ENCODE measurements around the gene SPINK9.

SPINK9 gene

GRCh38 chr5:148383564-148384379 is 48.4 kb downstream of the SPINK9 start, which contains the start of gene FBXO38:
Gene FBXO38 (plus strand): TSS chr5:148383958. CDS start chr5:148394777, 10,819 bp downstream.
- Histone ChIP-seq H4K20me1 (ENCODE audit: insufficient read depth, low read length) (peaks cover 7% of the 10 kb centered on the region; the same call in 1 of the 2 replicates), H3K9ac (ENCODE audit: low read length) (peak within 1 kb of the TSS; percentile 85), H3K4me1 (ENCODE audit: low read length) (peaks cover 23% of the 10 kb centered on the region), H3K27me3 (ENCODE audit: low read depth, low read length) (no peaks in the 10 kb centered on the region), H3K36me3 (replicated peaks; ENCODE audit: low read depth, low read length) (no peaks in the 10 kb centered on the region), H3K27ac (ENCODE audit: low read length) (peak within 1 kb of the TSS; percentile 60), H3K4me3 (ENCODE audit: low read length) (peak within 1 kb of the TSS; percentile 83), H3K9me3 (ENCODE audit: insufficient read depth, low read length) (peaks cover 3% of the 10 kb centered on the region; the same call in 1 of the 2 replicates), H3K79me2 (ENCODE audit: low read length) (peaks cover 41% of the 10 kb centered on the region), H3K4me2 (ENCODE audit: low read length) (peak within 1 kb of the TSS; percentile 90), H2AFZ (ENCODE audit: low read depth, low read length) (peak within 1 kb of the TSS; percentile 98)
- TF ChIP-seq EZH2phosphoT487 (IDR thresholded peaks at IDR 0.05; ENCODE audit: low read depth): no peak
- TF ChIP-seq, protein P1, sequence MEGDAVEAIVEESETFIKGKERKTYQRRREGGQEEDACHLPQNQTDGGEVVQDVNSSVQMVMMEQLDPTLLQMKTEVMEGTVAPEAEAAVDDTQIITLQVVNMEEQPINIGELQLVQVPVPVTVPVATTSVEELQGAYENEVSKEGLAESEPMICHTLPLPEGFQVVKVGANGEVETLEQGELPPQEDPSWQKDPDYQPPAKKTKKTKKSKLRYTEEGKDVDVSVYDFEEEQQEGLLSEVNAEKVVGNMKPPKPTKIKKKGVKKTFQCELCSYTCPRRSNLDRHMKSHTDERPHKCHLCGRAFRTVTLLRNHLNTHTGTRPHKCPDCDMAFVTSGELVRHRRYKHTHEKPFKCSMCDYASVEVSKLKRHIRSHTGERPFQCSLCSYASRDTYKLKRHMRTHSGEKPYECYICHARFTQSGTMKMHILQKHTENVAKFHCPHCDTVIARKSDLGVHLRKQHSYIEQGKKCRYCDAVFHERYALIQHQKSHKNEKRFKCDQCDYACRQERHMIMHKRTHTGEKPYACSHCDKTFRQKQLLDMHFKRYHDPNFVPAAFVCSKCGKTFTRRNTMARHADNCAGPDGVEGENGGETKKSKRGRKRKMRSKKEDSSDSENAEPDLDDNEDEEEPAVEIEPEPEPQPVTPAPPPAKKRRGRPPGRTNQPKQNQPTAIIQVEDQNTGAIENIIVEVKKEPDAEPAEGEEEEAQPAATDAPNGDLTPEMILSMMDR (IDR thresholded peaks at IDR 0.05; ENCODE audit: low read depth, low read length): peak; percentile 26

DNA sequence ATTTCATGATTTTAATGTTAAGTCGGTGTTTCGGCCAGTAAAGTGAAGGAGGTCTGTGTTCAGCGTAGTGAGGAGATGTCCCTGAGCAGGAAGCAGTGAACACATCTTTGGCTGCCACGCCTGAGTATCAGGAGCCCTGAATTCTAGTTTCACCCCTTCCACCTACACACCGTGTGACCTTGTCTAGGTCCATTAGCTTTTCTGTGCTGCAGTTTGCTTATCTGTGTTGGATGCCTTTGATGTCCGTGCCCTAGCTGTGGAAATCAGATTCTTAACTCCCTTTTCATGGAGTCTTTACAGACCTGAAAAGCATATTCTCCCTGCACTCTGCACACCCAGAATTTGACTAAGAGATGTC is 49.0 kb downstream of the SPINK9 start:
- Histone ChIP-seq H3K4me3 (ENCODE audit: low read length) (peak overlapping the region; percentile 83), H2AFZ (ENCODE audit: low read depth, low read length) (no peak overlapping the region), H3K9me3 (ENCODE audit: insufficient read depth, low read length) (no peaks in the 10 kb centered on the region), H3K9ac (ENCODE audit: low read length) (peak overlapping the region; percentile 85), H3K79me2 (ENCODE audit: low read length) (peaks cover 47% of the 10 kb centered on the region), H3K27ac (ENCODE audit: low read length) (peak overlapping the region; percentile 60), H3K4me2 (ENCODE audit: low read length) (peak overlapping the region; percentile 90), H3K36me3 (replicated peaks; ENCODE audit: low read depth, low read length) (no peaks in the 10 kb centered on the region), H3K27me3 (ENCODE audit: low read depth, low read length) (no peaks in the 10 kb centered on the region), H3K4me1 (ENCODE audit: low read length) (peaks cover 29% of the 10 kb centered on the region), H4K20me1 (ENCODE audit: insufficient read depth, low read length) (peaks cover 12% of the 10 kb centered on the region)
- TF ChIP-seq EZH2phosphoT487 (IDR thresholded peaks at IDR 0.05; ENCODE audit: low read depth): no peak
- TF ChIP-seq, protein P1 (IDR thresholded peaks at IDR 0.05; ENCODE audit: low read depth, low read length): no peak

DNA sequence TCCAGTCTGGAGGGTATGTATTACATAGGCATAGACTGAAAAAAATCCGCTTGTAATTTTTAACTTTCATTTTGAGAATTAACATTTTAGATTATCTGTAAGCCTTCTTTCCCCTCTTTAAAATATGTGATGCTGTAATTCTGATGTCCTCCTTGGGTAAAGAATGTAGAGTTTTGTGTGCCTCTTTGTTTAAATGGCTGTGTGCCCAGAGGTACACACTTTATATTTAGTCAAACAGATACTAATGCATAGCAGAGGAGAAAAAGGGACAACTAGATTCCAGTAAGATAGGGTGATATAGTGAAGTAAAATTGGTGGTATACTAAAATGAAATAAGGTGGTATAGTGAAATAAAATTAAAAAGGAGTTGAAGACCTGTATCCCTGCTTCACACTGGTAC is 49.7 kb downstream of the SPINK9 start:
- Histone ChIP-seq H3K9ac (ENCODE audit: low read length) (no peak overlapping the region), H4K20me1 (ENCODE audit: insufficient read depth, low read length) (peaks cover 12% of the 10 kb centered on the region), H3K36me3 (replicated peaks; ENCODE audit: low read depth, low read length) (no peaks in the 10 kb centered on the region), H3K4me3 (ENCODE audit: low read length) (peak overlapping the region; percentile 83), H3K4me1 (ENCODE audit: low read length) (peaks cover 29% of the 10 kb centered on the region), H3K27ac (ENCODE audit: low read length) (no peak overlapping the region), H2AFZ (ENCODE audit: low read depth, low read length) (no peak overlapping the region), H3K79me2 (ENCODE audit: low read length) (peaks cover 49% of the 10 kb centered on the region), H3K4me2 (ENCODE audit: low read length) (peak overlapping the region; percentile 90), H3K27me3 (ENCODE audit: low read depth, low read length) (no peaks in the 10 kb centered on the region), H3K9me3 (ENCODE audit: insufficient read depth, low read length) (no peaks in the 10 kb centered on the region)
- TF ChIP-seq EZH2phosphoT487 (IDR thresholded peaks at IDR 0.05; ENCODE audit: low read depth): no peak
- TF ChIP-seq, protein P1 (IDR thresholded peaks at IDR 0.05; ENCODE audit: low read depth, low read length): no peak

DNA sequence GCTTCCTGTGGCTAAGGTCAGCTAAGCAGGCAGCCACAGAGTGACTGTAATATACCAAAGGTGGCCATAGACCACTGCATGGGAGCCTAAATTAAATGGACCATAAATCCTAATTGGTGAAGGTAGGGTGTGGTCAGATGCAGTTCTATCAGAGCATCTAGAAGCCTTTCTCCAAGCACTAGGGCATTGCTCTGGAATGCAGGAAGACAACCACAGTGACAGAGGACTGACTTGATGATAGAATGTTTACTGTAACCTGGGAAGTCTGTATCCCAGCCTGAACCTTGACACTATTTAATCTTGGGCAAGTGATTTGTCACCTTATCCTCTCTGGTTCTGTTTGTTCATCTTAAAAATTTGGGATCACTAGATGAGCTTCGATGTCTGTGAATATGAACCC is 50.7 kb downstream of the SPINK9 start:
- Histone ChIP-seq H3K4me3 (ENCODE audit: low read length) (no peak overlapping the region), H3K79me2 (ENCODE audit: low read length) (peaks cover 54% of the 10 kb centered on the region), H2AFZ (ENCODE audit: low read depth, low read length) (no peak overlapping the region), H3K4me2 (ENCODE audit: low read length) (no peak overlapping the region), H3K4me1 (ENCODE audit: low read length) (peaks cover 29% of the 10 kb centered on the region), H4K20me1 (ENCODE audit: insufficient read depth, low read length) (peaks cover 12% of the 10 kb centered on the region), H3K27ac (ENCODE audit: low read length) (no peak overlapping the region), H3K9ac (ENCODE audit: low read length) (no peak overlapping the region), H3K36me3 (replicated peaks; ENCODE audit: low read depth, low read length) (no peaks in the 10 kb centered on the region), H3K27me3 (ENCODE audit: low read depth, low read length) (no peaks in the 10 kb centered on the region), H3K9me3 (ENCODE audit: insufficient read depth, low read length) (no peaks in the 10 kb centered on the region)
- TF ChIP-seq EZH2phosphoT487 (IDR thresholded peaks at IDR 0.05; ENCODE audit: low read depth): no peak
- TF ChIP-seq, protein P1 (IDR thresholded peaks at IDR 0.05; ENCODE audit: low read depth, low read length): no peak
